Gastroesophageal sphincter (tissue), 3 donors: ENCODE measurements around the gene USP28.

Experiments
- EP300 ChIP-seq: sonication (generic); formaldehyde crosslinking; IDR thresholded peaks from one replicate; pipeline ENCODE4 v1.6.1; 2017; ENCODE audit warnings: antibody characterized with exemption, mild to moderate bottlenecking
- POLR2AphosphoS5 ChIP-seq: sonication (generic); formaldehyde crosslinking; IDR thresholded peaks from one replicate; pipeline ENCODE4 v1.6.1; 2017; ENCODE audit warnings: antibody characterized with exemption
- TF ChIP-seq, protein P1 (sequence below), 4 experiments: fragments of 200-600 bp in 2 of 4; fragments of 450-650 bp in 2 of 4; sonication (generic) in 1 of 4; IDR thresholded peaks; one replicate each; pipeline ENCODE4 v1.5.1; 2017 to 2019; ENCODE audit warnings: antibody characterized with exemption in 4 of 4, mild to moderate bottlenecking in 2 of 4, moderate library complexity in 2 of 4

GRCh38 chr11:113847111-113847510 lies 28.3 kb downstream of the USP28 start:
- no peak for TF ChIP-seq EP300
- no peak for TF ChIP-seq POLR2AphosphoS5
- TF ChIP-seq, protein P1, sequence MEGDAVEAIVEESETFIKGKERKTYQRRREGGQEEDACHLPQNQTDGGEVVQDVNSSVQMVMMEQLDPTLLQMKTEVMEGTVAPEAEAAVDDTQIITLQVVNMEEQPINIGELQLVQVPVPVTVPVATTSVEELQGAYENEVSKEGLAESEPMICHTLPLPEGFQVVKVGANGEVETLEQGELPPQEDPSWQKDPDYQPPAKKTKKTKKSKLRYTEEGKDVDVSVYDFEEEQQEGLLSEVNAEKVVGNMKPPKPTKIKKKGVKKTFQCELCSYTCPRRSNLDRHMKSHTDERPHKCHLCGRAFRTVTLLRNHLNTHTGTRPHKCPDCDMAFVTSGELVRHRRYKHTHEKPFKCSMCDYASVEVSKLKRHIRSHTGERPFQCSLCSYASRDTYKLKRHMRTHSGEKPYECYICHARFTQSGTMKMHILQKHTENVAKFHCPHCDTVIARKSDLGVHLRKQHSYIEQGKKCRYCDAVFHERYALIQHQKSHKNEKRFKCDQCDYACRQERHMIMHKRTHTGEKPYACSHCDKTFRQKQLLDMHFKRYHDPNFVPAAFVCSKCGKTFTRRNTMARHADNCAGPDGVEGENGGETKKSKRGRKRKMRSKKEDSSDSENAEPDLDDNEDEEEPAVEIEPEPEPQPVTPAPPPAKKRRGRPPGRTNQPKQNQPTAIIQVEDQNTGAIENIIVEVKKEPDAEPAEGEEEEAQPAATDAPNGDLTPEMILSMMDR (IDR thresholded peaks at IDR 0.05), result no peak
